Fibroblast of skin of right quadriceps (primary cell): Measurements from ENCODE around the gene PRR23E.

ENCODE experiments used
- DNase-seq: peaks from one replicate; pipeline ENCODE4 v3.0.0-alpha.2; 2013

The PRR23E gene

GRCh38 chr3:127165694-127166485 is 27.0 kb upstream of the PRR23E start:
- no peak for DNase-seq

GRCh38 chr3:127166501-127167065 is 26.3 kb upstream of the PRR23E start:
- DNase-seq, result no peak

- DNase-seq, result no peak
These were observed 25.5 kb upstream of the PRR23E start for GRCh38 chr3:127167315-127168043.

GRCh38 chr3:127168271-127168670 is 24.7 kb upstream of the PRR23E start:
- DNase-seq, result no peak

- peak; percentile 76 for DNase-seq
These were observed 22.1 kb upstream of the PRR23E start for GRCh38 chr3:127170814-127171213.

- DNase-seq, result no peak
These were observed 21.6 kb upstream of the PRR23E start for GRCh38 chr3:127171320-127171719.

- DNase-seq, result no peak
These were observed 21.2 kb upstream of the PRR23E start for GRCh38 chr3:127171721-127172120.

- DNase-seq, result no peak
These were observed 20.7 kb upstream of the PRR23E start for GRCh38 chr3:127172211-127172610.

- peak; percentile 88 for DNase-seq
These were observed 20.0 kb upstream of the PRR23E start for GRCh38 chr3:127172781-127173515.

- DNase-seq, result no peak
These were observed 19.3 kb upstream of the PRR23E start for GRCh38 chr3:127173516-127174166.

GRCh38 chr3:127174284-127174683 is 18.6 kb upstream of the PRR23E start:
- no peak for DNase-seq

GRCh38 chr3:127174715-127175140 is 18.2 kb upstream of the PRR23E start:
- DNase-seq, result no peak

GRCh38 chr3:127175272-127175671 is 17.7 kb upstream of the PRR23E start:
- no peak for DNase-seq

- DNase-seq, result no peak
These were observed 15.7 kb upstream of the PRR23E start for GRCh38 chr3:127177226-127177625.

GRCh38 chr3:127180859-127181258 is 12.1 kb upstream of the PRR23E start:
- no peak for DNase-seq

- DNase-seq, result no peak
These were observed 10.5 kb upstream of the PRR23E start for GRCh38 chr3:127182431-127182830.

GRCh38 chr3:127182848-127183714 is 9.8 kb upstream of the PRR23E start:
- DNase-seq, result no peak

GRCh38 chr3:127183931-127184869 is 8.7 kb upstream of the PRR23E start:
- DNase-seq, result no peak

GRCh38 chr3:127184870-127185216 is 8.1 kb upstream of the PRR23E start:
- DNase-seq, result no peak

- DNase-seq, result no peak
These were observed 7.7 kb upstream of the PRR23E start for GRCh38 chr3:127185268-127185667.
